Left lung (tissue), 10 donors: ENCODE data around the gene PCSK4. TPM values are rescaled to one million over a fixed set of nuclear protein-coding genes. Genes with fewer than 3 reads are reported as not detected.

Experiments
- ATAC-seq: fragments of 200-7000 bp; cut with Tn5 transposase; one replicate; pipeline ENCODE4 v1.9.1; 2020; ENCODE audit warnings: moderate library complexity
- DNase-seq, 4 donors: peaks; one replicate each; pipeline ENCODE4 v3.0.0-alpha.2; 2013 to 2020
- H3K27ac ChIP-seq, 2 donors: fragments of 200-600 bp; sonication (generic) in 1 of 2; one replicate each; pipeline versions ENCODE4 v1.5.0 to v1.8.0; 2020 to 2021
- H3K27me3 ChIP-seq, 2 donors: fragments of 200-600 bp; sonication (generic) in 1 of 2; one replicate each; pipeline versions ENCODE4 v1.5.0 to v1.8.0; 2020 to 2021
- H3K36me3 ChIP-seq, 2 donors: fragments of 200-600 bp; sonication (generic) in 1 of 2; one replicate each; pipeline versions ENCODE4 v1.5.0 to v1.8.0; 2020 to 2021
- H3K4me1 ChIP-seq, 2 donors: fragments of 200-600 bp; one replicate each; pipeline ENCODE4 v1.8.0; 2021
- H3K4me3 ChIP-seq, 2 donors: fragments of 200-600 bp; sonication (generic) in 1 of 2; one replicate each; pipeline versions ENCODE4 v1.5.0 to v1.8.0; 2020 to 2021; ENCODE audit warnings: mild to moderate bottlenecking in 1 of 2
- H3K9me3 ChIP-seq, 2 donors: fragments of 200-600 bp; sonication (generic) in 1 of 2; one replicate each; pipeline versions ENCODE4 v1.5.0 to v1.8.0; 2020 to 2021
- intact Hi-C, 2 donors: fragments of 100-400 bp; cut with DNase I; formaldehyde crosslinking; loops; one replicate each; pipeline versions ENCODE4 v1.11.2 to v1.14.2; 2022
- polyA plus RNA-seq, 6 donors: library from polyadenylated mRNA; unstranded; fragments of 120-200 nt; gene quantifications; one replicate each; pipeline ENCODE4 v1.2.1, GENCODE V29; 2013; ENCODE audit not compliant: insufficient read length in 6 of 6
- total RNA-seq, 2 donors: library from RNA; stranded (reverse); fragmentation: NEBNext Ultra II Directional; extraction: Animal tissue kit (Norgen Biotek cat#: 25700); gene quantifications; one replicate each; pipeline ENCODE4 v1.2.1, GENCODE V29; 2021
- TF ChIP-seq, protein P1 (sequence below), 2 donors: fragments of 200-600 bp; sonication (generic) in 1 of 2; IDR thresholded peaks; one replicate each; pipeline versions ENCODE4 v1.5.0 to v1.8.0; 2021; ENCODE audit warnings: antibody characterized with exemption in 2 of 2
- donor health status: DM: no; HTN: yes; CAD: no.
- donor health status: DM: no; HTN: no; CAD: no.

PCSK4 gene
- total and polyA plus RNA-seq, 8 donors = 1.9 to 6.1 (median 4.0) TPM

DNA sequence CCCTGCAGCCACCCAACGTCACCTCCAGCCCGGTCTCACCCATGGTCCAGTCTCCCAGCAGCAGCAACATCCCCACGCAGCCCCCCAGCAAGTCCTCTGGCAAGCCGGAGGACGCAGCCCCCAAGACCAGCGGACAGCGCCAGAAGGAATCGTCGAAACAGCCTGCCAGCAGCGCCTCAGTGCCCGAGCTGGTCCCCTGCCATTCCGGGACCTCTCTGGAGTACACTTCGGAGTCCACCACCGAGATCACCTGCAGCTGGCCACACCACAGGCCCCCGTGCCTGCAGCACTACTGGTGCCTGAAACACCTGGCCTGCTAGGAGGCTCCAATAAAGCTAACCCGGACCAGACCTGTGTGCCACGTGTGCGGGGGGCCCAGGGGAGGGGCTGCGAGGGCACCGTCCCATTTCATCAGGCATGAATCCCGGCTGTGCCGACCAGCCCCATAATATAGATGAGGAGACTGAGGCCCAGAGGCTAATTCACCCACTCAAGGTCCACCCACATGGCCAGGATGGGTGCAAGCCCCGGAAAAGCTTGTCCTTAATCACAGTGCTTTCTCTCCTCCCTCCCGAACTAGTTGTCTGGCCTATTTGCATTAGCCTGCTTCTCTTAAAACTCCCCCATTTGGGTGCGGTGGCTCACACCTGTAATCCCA is 7.6 kb upstream of the PCSK4 start:
- no peak for DNase-seq
- intact Hi-C loops = no loop called here
- H3K27ac ChIP-seq = no peak overlapping the region
- TF ChIP-seq, protein P1, sequence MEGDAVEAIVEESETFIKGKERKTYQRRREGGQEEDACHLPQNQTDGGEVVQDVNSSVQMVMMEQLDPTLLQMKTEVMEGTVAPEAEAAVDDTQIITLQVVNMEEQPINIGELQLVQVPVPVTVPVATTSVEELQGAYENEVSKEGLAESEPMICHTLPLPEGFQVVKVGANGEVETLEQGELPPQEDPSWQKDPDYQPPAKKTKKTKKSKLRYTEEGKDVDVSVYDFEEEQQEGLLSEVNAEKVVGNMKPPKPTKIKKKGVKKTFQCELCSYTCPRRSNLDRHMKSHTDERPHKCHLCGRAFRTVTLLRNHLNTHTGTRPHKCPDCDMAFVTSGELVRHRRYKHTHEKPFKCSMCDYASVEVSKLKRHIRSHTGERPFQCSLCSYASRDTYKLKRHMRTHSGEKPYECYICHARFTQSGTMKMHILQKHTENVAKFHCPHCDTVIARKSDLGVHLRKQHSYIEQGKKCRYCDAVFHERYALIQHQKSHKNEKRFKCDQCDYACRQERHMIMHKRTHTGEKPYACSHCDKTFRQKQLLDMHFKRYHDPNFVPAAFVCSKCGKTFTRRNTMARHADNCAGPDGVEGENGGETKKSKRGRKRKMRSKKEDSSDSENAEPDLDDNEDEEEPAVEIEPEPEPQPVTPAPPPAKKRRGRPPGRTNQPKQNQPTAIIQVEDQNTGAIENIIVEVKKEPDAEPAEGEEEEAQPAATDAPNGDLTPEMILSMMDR (IDR thresholded peaks at IDR 0.05) = no peak
- H3K36me3 ChIP-seq = no peaks in the 10 kb centered on the region
- H3K4me3 ChIP-seq = no peak overlapping the region
- H3K27me3 ChIP-seq = peaks cover 4 to 64% of the 10 kb centered on the region in 2 donors
- no peaks in the 10 kb centered on the region for H3K9me3 ChIP-seq
- no peak for ATAC-seq
- no peaks in the 10 kb centered on the region for H3K4me1 ChIP-seq

- DNase-seq (no peak), ATAC-seq (no peak)
- Histone ChIP-seq H3K4me3 (no peak overlapping the region), H3K27me3 (peaks cover 0 to 64% of the 10 kb centered on the region in 2 donors), H3K4me1 (no peaks in the 10 kb centered on the region), H3K9me3 (no peaks in the 10 kb centered on the region), H3K36me3 (no peaks in the 10 kb centered on the region), H3K27ac (no peak overlapping the region)
- intact Hi-C loops = no loop called here
- TF ChIP-seq, protein P1 (IDR thresholded peaks at IDR 0.05) = no peak
These were observed 6.8 kb upstream of the PCSK4 start for GRCh38 chr19:1496714-1497577.

DNA sequence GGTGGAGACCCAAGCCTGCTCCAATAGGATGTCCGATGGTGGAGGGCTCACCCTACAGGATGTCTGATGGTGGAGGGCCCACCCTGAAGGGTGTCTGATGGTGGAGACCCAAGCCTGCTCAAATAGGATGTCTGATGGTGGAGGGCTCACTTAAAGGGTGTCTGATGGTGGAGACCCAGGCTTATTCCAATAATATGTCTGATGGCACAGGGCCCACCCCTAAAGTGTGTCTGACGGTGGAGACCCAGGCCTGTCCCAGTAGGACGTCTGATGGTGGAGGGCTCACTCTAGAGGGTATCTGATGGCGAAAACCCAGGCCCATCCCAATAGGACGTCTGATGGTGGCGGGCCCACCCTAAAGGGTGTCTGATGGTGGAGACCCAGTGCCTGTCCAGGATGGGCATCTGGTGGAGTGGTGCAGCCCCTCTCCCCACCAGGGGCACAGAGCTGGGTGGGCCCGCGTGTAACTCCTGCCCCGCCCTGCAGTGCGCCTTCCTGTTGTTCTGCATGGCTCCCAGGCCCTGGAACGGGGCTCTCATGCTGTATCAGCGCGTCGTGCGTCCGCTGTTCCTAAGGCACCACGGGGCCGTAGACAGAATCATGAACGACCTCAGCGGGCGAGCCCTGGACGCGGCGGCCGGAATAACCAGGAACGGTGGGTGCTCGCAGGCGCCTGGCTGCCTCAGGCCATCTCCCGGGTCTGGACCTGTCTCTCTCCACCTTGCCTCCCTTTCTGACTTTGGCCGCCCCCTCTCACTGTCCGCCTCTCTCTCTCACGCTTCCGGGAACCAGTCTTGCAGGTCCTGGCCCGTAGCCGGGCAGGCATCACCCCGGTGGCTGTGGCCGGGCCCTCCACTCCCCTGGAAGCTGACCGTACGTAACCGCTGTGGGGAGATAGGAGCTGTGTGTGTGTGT is 5.9 kb upstream of the PCSK4 start:
- Histone ChIP-seq H3K4me3 (no peak overlapping the region), H3K4me1 (peaks cover 0 to 5% of the 10 kb centered on the region in 2 donors), H3K27me3 (peaks cover 0 to 64% of the 10 kb centered on the region in 2 donors), H3K36me3 (no peaks in the 10 kb centered on the region), H3K27ac (no peak overlapping the region), H3K9me3 (no peaks in the 10 kb centered on the region)
- peak in 2 of 4 donors; percentile 18 to 78 for DNase-seq
- TF ChIP-seq, protein P1 (IDR thresholded peaks at IDR 0.05) = no peak
- intact Hi-C loops = no loop called here
- peak; percentile 49 for ATAC-seq

- peaks cover 0 to 7% of the 10 kb centered on the region in 2 donors for H3K4me1 ChIP-seq
- no peak overlapping the region for H3K4me3 ChIP-seq
- no peak for DNase-seq
- H3K27ac ChIP-seq = no peak overlapping the region
- no peak for ATAC-seq
- H3K9me3 ChIP-seq = no peaks in the 10 kb centered on the region
- H3K36me3 ChIP-seq = no peaks in the 10 kb centered on the region
- intact Hi-C loops = no loop called here
- H3K27me3 ChIP-seq = peaks cover 0 to 64% of the 10 kb centered on the region in 2 donors
- TF ChIP-seq, protein P1 (IDR thresholded peaks at IDR 0.05) = no peak
These were observed 5.1 kb upstream of the PCSK4 start for GRCh38 chr19:1495051-1495798.
